GM21360 (cell line): ENCODE results near the gene BST2.

Experiments
- ATAC-seq: cut with Tn5 transposase; IDR thresholded peaks from one replicate; pipeline ENCODE4 v1.9.1; 2021; ENCODE audit warnings: mild to moderate bottlenecking, moderate library complexity; ENCODE audit not compliant: unreplicated experiment

BST2 gene

GRCh38 chr19:17419621-17420474, 14.4 kb upstream of the BST2 start, which contains the start of gene MVB12A:
MVB12A (plus strand) TSS chr19:17420047; CDS start chr19:17420136, 89 bp downstream.
- peak; percentile 90 for ATAC-seq

DNA sequence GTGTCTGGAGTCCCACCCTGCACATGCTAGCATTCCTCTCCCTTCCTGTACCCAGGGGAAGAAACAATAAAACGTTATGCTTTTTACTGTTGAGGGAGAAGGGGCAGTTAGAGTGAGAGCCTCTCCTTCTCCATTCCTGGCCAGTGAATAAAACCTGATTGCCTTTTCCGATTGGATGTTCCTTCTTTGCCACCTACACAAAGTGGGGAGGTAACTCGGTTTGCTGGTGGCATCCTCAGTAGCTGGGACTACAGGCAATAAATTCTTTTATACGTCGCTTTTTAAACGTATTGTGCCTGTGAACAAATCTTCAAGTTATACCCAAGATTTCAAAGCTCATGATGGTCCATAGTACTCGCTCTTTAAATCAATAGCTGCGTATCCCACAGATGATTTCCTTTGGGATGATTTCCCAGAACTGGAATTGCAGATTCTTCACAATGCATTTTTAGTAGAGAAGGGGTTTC, 13.8 kb upstream of the BST2 start:
- ATAC-seq, result no peak

DNA sequence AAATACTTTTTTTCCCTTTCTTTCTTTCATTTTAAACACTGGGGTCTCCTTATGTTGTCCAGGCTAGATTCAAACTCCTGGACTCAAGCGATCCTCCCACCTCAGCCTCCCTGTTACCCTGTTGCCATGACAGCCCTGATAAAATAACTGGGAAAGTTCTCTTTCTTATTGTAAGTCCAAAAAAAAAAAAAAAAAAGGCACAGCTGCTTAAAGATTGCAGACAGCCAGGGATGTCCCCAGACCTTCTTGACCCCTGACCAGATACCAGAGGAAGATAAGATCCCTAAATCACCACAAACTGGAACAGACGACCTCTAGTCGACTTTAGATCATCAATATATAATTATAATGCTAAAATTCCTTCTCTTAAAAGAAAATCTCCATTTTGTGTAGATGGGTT, 13.3 kb upstream of the BST2 start:
- no peak for ATAC-seq

DNA sequence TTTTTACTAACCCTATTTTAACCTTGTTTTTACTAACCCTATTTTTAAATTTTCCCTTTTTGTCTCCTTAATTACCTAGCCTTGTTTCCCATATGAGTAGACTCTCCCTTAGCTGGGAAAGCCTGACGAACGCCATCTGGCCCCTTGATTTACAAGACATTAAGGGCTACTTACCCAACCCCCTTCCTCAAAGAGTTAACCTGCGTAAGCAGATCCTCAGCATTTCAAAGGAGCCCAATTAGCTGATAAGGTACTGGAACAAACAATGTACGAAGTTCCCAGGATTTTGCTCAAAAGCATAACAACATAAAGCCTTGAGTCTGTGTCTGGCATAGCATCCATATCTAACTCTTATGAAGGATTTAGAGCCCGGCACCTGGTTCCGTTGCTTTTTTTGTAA, 9.7 kb upstream of the BST2 start:
- no peak for ATAC-seq

DNA sequence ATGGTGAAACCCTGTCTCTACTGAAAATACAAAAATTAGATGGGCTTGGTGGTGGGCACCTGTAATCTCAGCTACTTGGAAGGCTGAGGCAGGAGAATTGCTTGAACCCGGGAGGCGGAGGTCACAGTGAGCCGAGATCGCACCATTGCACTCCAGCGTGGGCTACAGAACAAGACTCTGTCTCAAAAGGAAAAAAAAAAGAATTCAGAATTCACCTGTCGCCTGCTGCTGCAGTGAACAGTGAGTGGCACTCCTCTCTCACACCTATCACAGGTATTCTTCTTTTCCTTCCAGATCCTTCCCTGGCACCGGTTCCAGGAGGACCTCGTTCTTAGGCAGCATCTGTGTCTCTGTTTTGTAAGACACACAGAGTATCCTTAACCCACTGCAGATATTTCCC, 8.7 kb upstream of the BST2 start:
- ATAC-seq, result no peak

DNA sequence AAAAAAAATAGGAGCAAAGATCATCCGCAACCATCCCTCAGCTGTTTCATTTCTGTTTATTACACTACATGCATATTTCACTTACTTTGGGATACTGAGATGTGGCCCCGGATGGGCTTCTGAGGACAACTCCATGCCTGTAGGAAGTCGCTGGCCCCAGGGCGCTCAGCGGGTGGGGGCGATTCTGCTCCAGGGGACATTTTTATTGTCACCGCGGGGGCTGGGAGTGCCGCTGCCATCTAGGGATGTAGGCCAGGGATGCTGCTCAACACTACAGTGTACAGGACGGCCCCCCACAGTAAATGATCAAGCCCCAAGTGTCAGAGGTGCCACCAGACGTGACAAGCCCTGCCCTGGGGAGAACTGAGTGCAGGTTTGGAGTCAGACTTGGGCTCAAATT, 6.4 kb upstream of the BST2 start:
- ATAC-seq, result no peak

GRCh38 chr19:17409990-17410389, 4.6 kb upstream of the BST2 start:
- ATAC-seq, result no peak

DNA sequence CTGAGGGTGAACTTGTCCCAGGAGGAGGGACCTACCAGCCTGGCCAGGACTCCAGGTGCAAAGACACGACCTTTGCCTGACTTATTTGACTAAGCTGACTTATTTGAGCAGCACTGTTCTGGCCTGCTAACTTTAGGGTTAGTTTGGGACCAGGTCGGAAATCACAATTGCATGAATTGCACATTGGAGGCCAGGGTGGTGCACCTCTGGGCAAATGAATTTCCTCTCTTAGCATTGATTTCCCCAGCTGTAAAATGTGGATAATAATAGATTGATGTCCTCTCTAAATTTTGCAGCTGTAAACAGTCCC, 1.4 kb upstream of the BST2 start:
- no peak for ATAC-seq

GRCh38 chr19:17406046-17406886, 836 bp upstream of the BST2 start:
- peak; percentile 14 for ATAC-seq

- ATAC-seq, result peak; percentile 21
These were observed 695 bp downstream of the BST2 start for GRCh38 chr19:17404621-17405249.

GRCh38 chr19:17404015-17404414, 1.4 kb downstream of the BST2 start:
- ATAC-seq, result no peak

- ATAC-seq, result no peak
These were observed 2.2 kb downstream of the BST2 start for GRCh38 chr19:17402982-17403855.

- ATAC-seq, result no peak
These were observed 3.8 kb downstream of the BST2 start for GRCh38 chr19:17401628-17402027.

- ATAC-seq, result no peak
These were observed 6.4 kb downstream of the BST2 start for GRCh38 chr19:17398902-17399527.

GRCh38 chr19:17394891-17395415, 10.5 kb downstream of the BST2 start:
- ATAC-seq, result no peak

DNA sequence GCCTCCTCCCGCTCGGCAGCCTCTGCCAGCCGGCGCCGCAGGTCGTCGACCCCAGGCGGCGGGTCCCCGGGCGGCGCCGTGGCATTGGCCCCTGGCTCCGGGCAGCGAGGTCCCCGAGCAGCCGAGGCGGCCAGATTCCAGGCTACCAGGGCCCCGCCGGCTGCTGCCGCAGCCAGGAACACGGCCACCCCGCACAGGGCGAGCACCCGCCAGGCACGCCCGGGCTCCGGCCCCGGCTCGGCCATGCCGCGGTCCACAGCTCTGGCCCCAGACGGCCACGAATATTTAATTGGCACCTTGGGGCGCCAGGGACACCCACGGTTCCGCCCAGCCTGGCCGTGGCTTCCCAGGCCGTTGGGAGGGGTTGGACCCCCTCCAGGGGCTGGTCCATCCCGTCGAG, 11.5 kb downstream of the BST2 start, which contains the start of gene CCDC194:
Gene CCDC194, minus strand, starts transcription at position 283 of the 400 bp plus-strand sequence. Its CDS starts 38 bp downstream, at position 245.
- ATAC-seq, result no peak

DNA sequence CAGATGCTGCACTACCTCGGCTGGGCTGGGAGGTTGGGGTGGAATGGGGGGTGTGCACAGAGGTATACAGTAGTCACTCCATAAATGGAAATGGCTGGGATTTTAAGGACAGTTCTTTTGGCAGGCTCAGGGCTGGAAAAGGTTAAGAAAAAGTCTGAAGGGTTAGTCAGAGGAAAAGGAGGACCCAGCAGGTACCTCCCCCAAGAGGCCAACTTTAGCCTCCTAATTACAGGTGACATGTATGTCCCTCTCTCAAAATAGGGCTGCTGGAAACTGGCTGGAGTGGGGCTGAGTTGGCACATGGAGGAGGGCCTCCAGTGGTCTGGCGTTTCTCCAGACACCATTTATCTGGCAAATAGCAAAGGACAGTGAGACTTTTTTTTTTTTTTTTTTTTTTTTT, 12.4 kb downstream of the BST2 start:
- no peak for ATAC-seq

DNA sequence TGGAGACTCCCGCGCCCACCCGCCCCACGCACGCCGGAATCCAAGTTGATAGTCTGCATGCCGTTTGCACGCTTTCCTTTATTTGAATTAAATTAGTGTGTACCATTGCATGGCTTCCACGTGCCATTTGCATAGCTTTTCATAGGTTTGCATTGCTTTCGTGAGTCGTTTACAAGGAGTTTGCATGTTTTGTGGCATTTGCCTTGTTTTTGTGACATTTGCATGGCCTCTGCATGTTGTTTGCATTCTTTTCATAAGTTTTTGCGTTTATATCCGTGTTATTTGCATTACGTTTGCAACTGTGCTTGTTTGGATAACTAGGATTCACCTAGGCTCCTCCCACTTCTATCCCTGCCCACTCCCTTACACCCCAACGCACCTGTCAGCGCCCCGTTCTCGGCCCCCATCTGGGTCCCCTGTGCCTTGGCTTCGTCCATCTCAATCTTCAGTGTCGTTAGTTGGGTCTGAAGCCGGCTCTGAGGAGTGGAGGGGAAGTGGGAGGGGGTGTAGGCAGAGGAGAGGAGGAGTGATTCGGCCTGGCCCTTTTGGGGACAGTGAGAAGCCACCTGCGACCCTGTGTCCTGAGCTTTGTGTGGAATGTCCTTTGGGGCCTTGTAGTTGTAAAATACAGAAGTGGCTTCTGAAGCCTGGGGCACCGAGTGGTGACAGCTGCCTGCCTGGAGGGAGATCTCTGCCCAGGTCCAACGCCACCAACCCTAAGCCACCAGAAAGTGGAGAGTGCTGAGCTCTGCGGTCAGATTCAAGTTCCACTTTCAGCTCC, 13.9 kb downstream of the BST2 start:
- ATAC-seq, result peak; percentile 14
